HUES6 (cell line): Measurements from ENCODE around the gene SEMA5A.

ENCODE experiments used
- H3K27ac ChIP-seq: 2 replicates; pipeline ENCODE4 v1.7.0; 2013; ENCODE audit warnings: low read depth, mild to moderate bottlenecking, low read length, inconsistent platforms
- H3K27me3 ChIP-seq: 2 replicates; pipeline ENCODE4 v1.6.1; 2013; ENCODE audit warnings: low read length; ENCODE audit not compliant: control insufficient read depth, insufficient read depth
- H3K36me3 ChIP-seq: 2 replicates; pipeline ENCODE4 v1.6.1; 2013; ENCODE audit warnings: low read length; ENCODE audit not compliant: control insufficient read depth, insufficient read depth
- H3K4me1 ChIP-seq: 2 replicates; pipeline ENCODE4 v1.6.1; 2013; ENCODE audit warnings: low read length; ENCODE audit not compliant: control insufficient read depth, insufficient read depth
- H3K4me3 ChIP-seq: 2 replicates; pipeline ENCODE4 v1.5.1; 2013; ENCODE audit warnings: low read depth, low read length
- H3K9ac ChIP-seq: one replicate; pipeline ENCODE4 v1.6.1; 2013; ENCODE audit warnings: mild to moderate bottlenecking, low read length
- H3K9me3 ChIP-seq: 2 replicates; pipeline ENCODE4 v1.6.1; 2013; ENCODE audit warnings: low read depth, low read length; ENCODE audit not compliant: control insufficient read depth, insufficient read depth

The SEMA5A gene

DNA sequence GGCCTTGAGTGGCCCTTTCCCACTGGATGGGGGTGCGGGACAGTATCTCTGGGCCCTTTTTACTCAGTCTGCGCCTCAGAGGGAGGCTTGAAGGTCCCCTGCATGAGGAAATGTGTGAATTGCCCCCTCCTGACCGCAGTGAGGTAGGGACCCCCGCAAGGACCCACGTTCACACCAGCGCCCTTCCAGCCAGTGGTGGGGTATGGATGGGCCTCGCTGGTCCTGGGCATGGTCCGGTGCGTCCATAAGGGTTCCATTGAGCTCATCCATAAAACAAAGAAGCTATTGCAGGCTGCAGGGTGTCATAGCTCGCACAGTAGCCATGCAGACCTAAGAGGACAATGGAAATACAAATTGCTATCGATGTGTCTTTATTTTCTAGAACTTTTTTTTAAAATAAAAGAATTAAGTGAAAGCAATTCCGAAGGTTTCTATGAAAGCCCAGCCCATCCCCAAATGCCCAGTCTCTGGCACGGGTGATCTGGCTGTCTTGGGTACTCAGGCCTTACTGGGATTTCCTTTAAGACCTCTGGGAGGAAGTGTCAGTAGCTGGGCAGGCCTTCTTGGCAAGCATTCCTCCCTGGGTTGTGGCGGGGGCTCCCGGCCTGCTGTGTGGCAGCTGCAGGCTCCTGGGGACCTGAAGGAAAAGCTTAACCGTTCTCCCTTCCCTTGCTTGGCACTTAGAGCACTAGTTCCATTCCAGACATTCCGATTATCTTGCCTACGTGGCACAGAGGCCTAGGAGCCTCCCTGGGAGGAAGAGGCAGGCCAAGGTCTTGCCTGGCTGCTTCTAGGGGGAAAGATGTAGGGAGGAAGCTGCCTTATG, 1.5 kb upstream of the SEMA5A start:
- H3K9ac ChIP-seq: peak overlapping the region; percentile 52
- peak overlapping the region; percentile 80 for H3K4me3 ChIP-seq
- H3K9me3 ChIP-seq: no peaks in the 10 kb centered on the region
- peaks cover 13% of the 10 kb centered on the region for H3K27me3 ChIP-seq
- H3K27ac ChIP-seq: no peak overlapping the region
- peaks cover 8% of the 10 kb centered on the region for H3K4me1 ChIP-seq
- H3K36me3 ChIP-seq: peaks cover 25% of the 10 kb centered on the region

- peak overlapping the region; percentile 85 for H3K9ac ChIP-seq
- no peaks in the 10 kb centered on the region for H3K9me3 ChIP-seq
- peak overlapping the region; percentile 88 for H3K4me3 ChIP-seq
- H3K4me1 ChIP-seq: peaks cover 8% of the 10 kb centered on the region
- no peak overlapping the region for H3K27ac ChIP-seq
- peaks cover 13% of the 10 kb centered on the region for H3K27me3 ChIP-seq
- H3K36me3 ChIP-seq: peaks cover 12% of the 10 kb centered on the region
These were observed 511 bp downstream of the SEMA5A start for GRCh38 chr5:9545136-9545991.

DNA sequence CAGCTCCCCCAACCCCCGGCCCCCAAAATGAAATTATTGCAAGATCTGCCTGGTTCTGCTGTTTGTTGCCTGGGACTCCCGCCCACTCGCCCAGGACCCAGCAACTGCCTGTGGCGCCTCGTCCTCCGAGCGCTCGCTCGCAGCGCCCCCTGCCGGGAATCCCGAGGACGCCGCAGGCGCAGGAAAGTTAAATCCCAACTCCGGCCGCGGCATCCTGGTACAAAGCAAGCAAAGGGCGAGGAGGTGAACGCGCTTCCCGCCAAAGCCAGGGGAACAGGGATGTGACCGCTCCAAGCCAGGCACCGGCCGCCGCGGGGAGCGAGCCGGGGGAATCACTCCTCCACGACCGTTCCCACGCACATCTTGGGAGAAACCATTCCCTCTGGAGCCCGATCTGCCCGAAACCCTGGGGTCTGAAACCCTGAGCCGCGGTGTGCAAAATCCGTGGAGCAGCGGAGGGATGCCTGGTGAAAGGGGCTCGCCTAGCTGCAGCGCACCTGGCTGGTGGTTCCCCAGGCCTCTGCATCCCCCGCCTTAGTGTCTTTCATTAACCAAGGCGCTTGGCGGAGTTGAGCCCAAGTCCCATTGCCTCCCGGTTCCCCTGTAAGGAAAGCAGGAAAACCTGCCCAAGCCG, 1.3 kb downstream of the SEMA5A start:
- Histone ChIP-seq H3K4me3 (peak overlapping the region; percentile 88), H3K9me3 (no peaks in the 10 kb centered on the region), H3K27ac (no peak overlapping the region), H3K9ac (peak overlapping the region; percentile 85), H3K4me1 (peaks cover 8% of the 10 kb centered on the region), H3K27me3 (peaks cover 13% of the 10 kb centered on the region), H3K36me3 (peaks cover 6% of the 10 kb centered on the region)

GRCh38 chr5:9544056-9544455, 1.8 kb downstream of the SEMA5A start:
- Histone ChIP-seq H3K36me3 (peaks cover under 1% of the 10 kb centered on the region; the same call in 1 of the 2 replicates), H3K4me1 (peaks cover 8% of the 10 kb centered on the region), H3K9me3 (no peaks in the 10 kb centered on the region), H3K27me3 (peaks cover 13% of the 10 kb centered on the region), H3K4me3 (peak overlapping the region; percentile 88), H3K9ac (peak overlapping the region; percentile 54), H3K27ac (no peak overlapping the region)

DNA sequence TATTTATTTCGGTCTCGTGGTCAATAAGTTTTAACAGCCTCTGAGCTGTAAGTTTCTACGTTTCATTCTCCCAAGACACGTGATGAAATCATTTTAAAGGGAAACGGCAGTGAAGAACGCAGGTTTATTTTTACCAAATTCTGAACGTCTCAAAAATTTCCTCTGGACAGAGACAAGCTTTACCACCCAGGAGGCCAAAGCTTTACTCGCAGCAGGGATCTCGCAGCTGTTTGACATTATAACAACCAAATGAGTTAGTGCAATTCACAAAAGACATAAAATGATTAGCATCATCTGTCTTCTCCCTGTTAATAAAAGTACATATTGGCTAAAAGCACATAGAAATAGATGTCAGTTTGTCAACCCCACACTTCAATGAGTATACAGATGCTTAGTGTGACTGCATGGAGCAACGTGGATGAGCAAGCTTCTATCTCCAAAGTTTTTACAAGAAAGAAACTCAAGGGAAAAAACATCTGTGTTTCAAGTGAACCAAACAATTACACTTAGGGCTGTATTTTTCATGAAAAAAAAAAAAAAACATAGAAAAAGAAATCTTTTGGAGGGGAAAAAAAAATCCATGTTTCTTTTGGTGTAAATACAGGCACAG, 2.5 kb downstream of the SEMA5A start:
- no peak overlapping the region for H3K9ac ChIP-seq
- peaks cover 13% of the 10 kb centered on the region for H3K27me3 ChIP-seq
- peak overlapping the region; percentile 88; the same call in 1 of the 2 replicates for H3K4me3 ChIP-seq
- no peaks in the 10 kb centered on the region for H3K9me3 ChIP-seq
- H3K4me1 ChIP-seq: peaks cover 8% of the 10 kb centered on the region
- no peaks in the 10 kb centered on the region for H3K36me3 ChIP-seq
- H3K27ac ChIP-seq: no peak overlapping the region

- Histone ChIP-seq H3K4me1 (0 out of 2 replicates have a peak, but pooled peaks cover 3% of the 10 kb centered on the region), H3K9me3 (no peaks in the 10 kb centered on the region), H3K4me3 (no peak overlapping the region), H3K9ac (no peak overlapping the region), H3K36me3 (no peaks in the 10 kb centered on the region), H3K27me3 (peaks cover 13% of the 10 kb centered on the region), H3K27ac (no peak overlapping the region)
These were observed 5.1 kb downstream of the SEMA5A start for GRCh38 chr5:9540791-9541190.

DNA sequence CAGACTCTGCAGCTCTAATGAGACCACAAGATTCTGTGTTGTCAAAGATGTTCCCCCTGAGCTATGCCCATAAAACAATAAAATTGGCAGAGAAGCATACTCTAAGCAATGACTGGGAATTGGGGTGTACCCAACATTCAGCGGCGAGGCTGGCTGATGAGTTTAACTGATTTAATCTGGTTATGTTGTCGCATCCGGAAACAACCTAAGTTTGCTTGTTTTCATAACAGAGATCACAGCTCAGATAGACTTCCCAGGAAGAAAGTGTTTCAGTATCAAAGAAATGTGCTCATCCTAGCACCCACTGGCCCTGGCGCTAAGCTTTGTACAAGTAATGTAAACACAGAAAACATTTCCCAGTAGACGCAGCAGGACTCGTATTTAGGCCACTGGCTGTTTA, 7.4 kb downstream of the SEMA5A start:
- Histone ChIP-seq H3K9ac (no peak overlapping the region), H3K36me3 (no peaks in the 10 kb centered on the region), H3K27me3 (no peaks in the 10 kb centered on the region), H3K9me3 (no peaks in the 10 kb centered on the region), H3K4me3 (no peak overlapping the region), H3K4me1 (no peaks in the 10 kb centered on the region), H3K27ac (no peak overlapping the region)

DNA sequence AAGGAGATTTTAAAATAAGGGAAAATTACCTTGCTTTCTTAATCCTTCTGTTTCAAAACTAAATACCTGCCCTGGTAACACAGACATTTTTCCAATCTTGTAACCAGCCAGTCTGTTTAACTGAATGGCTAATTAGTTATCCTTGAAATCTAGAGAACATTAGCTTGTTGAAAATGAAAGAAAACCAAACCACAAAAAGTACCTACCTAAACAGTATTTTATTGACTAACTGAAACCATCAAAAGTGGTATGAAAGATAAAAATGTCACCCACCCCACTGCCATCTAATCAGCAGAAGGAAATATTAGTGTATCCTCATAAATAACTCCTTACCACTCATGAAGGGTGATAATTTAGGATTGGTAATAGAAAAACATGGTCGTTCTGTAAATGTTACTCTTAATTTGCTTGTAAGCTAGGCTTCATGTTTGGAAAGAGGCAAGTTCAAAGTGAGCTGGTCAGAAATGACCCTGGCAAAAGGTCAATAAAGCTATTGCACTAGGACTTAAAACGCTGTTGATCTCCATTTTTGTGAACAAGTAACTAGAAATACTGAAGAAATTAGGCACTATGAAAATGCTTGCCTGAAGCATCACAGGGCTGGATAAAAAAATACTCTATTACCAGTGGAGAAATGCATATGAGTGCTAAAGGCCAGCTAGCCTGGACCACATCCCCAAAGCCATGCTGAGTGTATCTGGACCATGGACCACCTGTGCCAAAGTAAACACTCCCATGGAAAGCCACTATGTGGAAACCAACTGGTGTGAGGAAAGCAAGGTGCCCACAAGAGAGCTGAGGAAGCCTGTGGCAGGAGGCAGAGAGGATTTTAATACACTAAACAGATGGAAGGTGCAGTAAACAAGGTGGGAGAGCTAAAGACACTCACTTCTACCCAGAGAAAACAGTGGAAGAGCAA, 8.4 kb downstream of the SEMA5A start:
- Histone ChIP-seq H3K36me3 (no peaks in the 10 kb centered on the region), H3K27me3 (no peaks in the 10 kb centered on the region), H3K27ac (no peak overlapping the region), H3K9ac (no peak overlapping the region), H3K9me3 (no peaks in the 10 kb centered on the region), H3K4me3 (no peak overlapping the region), H3K4me1 (0 out of 2 replicates have a peak, but pooled peaks cover 4% of the 10 kb centered on the region)

- H3K36me3 ChIP-seq: no peaks in the 10 kb centered on the region
- H3K4me1 ChIP-seq: 0 out of 2 replicates have a peak, but pooled peaks cover 4% of the 10 kb centered on the region
- no peaks in the 10 kb centered on the region for H3K9me3 ChIP-seq
- H3K4me3 ChIP-seq: no peak overlapping the region
- no peaks in the 10 kb centered on the region for H3K27me3 ChIP-seq
- H3K27ac ChIP-seq: no peak overlapping the region
- H3K9ac ChIP-seq: no peak overlapping the region
These were observed 9.2 kb downstream of the SEMA5A start for GRCh38 chr5:9536717-9537116.
